Esophagus mucosa (tissue), 1 donor: ENCODE data around the gene GMPS. TPM values are rescaled to one million over a fixed set of nuclear protein-coding genes. Genes with fewer than 3 reads are reported as not detected.
A peak's percentile ranks its signal among the peaks of the same experiment; 100 is the strongest.
"Not testable (repeated sequence)": the region's sequence is repeated elsewhere in the genome, so short reads cannot be mapped to it uniquely, and the experiment has no call there.

ENCODE experiments used
- ATAC-seq: fragments of 200-7000 bp; cut with Tn5 transposase; one replicate; pipeline ENCODE4 v1.9.1; 2020
- total RNA-seq: library from RNA; stranded (reverse); gene quantifications from one replicate; pipeline ENCODE4 v1.2.4, GENCODE V29; 2023
- donor health status: DM: yes; HTN: yes; CAD: no.

Gene GMPS
- total RNA-seq, 1 donor from 2014 or later: 41.6 TPM

GRCh38 chr3:155872904-155873646, 2.6 kb downstream of the GMPS start:
- no peak for ATAC-seq

GRCh38 chr3:155876037-155876436, 5.6 kb downstream of the GMPS start:
- no peak for ATAC-seq

GRCh38 chr3:155876503-155876902, 6.1 kb downstream of the GMPS start:
- ATAC-seq: no peak

- ATAC-seq: no peak
Observed at GRCh38 chr3:155880286-155880685, 9.8 kb downstream of the GMPS start.

- no peak for ATAC-seq
Observed at GRCh38 chr3:155884292-155884691, 13.8 kb downstream of the GMPS start.

- no peak for ATAC-seq
Observed at GRCh38 chr3:155885292-155885691, 14.8 kb downstream of the GMPS start.

GRCh38 chr3:155886348-155886747, 15.9 kb downstream of the GMPS start:
- ATAC-seq: not testable (repeated sequence)

GRCh38 chr3:155886915-155887314, 16.5 kb downstream of the GMPS start:
- no peak for ATAC-seq

GRCh38 chr3:155889212-155889611, 18.8 kb downstream of the GMPS start:
- no peak for ATAC-seq

GRCh38 chr3:155889952-155890351, 19.5 kb downstream of the GMPS start:
- ATAC-seq: no peak

- ATAC-seq: no peak
Observed at GRCh38 chr3:155890671-155891190, 20.3 kb downstream of the GMPS start.

GRCh38 chr3:155891321-155891720, 20.9 kb downstream of the GMPS start:
- ATAC-seq: no peak

- ATAC-seq: no peak
Observed at GRCh38 chr3:155895379-155895900, 25.0 kb downstream of the GMPS start.

GRCh38 chr3:155906900-155907299, 36.5 kb downstream of the GMPS start:
- ATAC-seq: no peak

GRCh38 chr3:155908086-155908485, 37.6 kb downstream of the GMPS start:
- ATAC-seq: no peak

GRCh38 chr3:155908605-155909004, 38.2 kb downstream of the GMPS start:
- ATAC-seq: no peak

GRCh38 chr3:155912090-155912489, 41.6 kb downstream of the GMPS start:
- ATAC-seq: no peak

GRCh38 chr3:155912579-155913190, 42.2 kb downstream of the GMPS start:
- no peak for ATAC-seq

- no peak for ATAC-seq
Observed at GRCh38 chr3:155917781-155918180, 47.3 kb downstream of the GMPS start.

- peak; percentile 98 for ATAC-seq
Observed at GRCh38 chr3:155919728-155920127, 49.3 kb downstream of the GMPS start.

- no peak for ATAC-seq
Observed at GRCh38 chr3:155921486-155921885, 51.0 kb downstream of the GMPS start.

- no peak for ATAC-seq
Observed at GRCh38 chr3:155934230-155934629, 63.8 kb downstream of the GMPS start.

- no peak for ATAC-seq
Observed at GRCh38 chr3:155938409-155938808, 68.0 kb downstream of the GMPS start.

GRCh38 chr3:155941354-155941753, 70.9 kb downstream of the GMPS start:
- ATAC-seq: no peak
